CD4-positive, CD25-positive, alpha-beta regulatory T cell (primary cell): ENCODE measurements around the gene DRG2. TPM values are rescaled to one million over a fixed set of nuclear protein-coding genes. Genes with fewer than 3 reads are reported as not detected.

ENCODE experiments used
- ATAC-seq, 2 donors: fragments of 150-1000 bp; cut with Tn5 transposase; one replicate each; pipeline ENCODE4 v1.10.0; 2021; ENCODE audit warnings: low read depth in 2 of 2, moderate number of reproducible peaks in 2 of 2, moderate library complexity in 1 of 2
- DNase-seq, 3 donors: peaks; one replicate each; pipeline versions ENCODE4 v3.0.0 to v3.0.0-alpha.2; 2012 to 2022; ENCODE audit warnings: mixed read lengths in 1 of 3
- H3K27ac ChIP-seq: one replicate; pipeline ENCODE4 v1.7.0; 2013; ENCODE audit warnings: mild to moderate bottlenecking, low read length; ENCODE audit not compliant: insufficient read depth, poor library complexity, severe bottlenecking
- H3K27me3 ChIP-seq: one replicate; pipeline ENCODE4 v1.7.0; 2013; ENCODE audit warnings: low read length; ENCODE audit not compliant: control insufficient read depth, insufficient read depth
- H3K36me3 ChIP-seq: one replicate; pipeline ENCODE4 v1.7.0; 2013; ENCODE audit warnings: mild to moderate bottlenecking, low read length, moderate library complexity; ENCODE audit not compliant: control insufficient read depth, insufficient read depth
- H3K4me1 ChIP-seq: 2 replicates; pipeline ENCODE4 v1.7.0; 2013; ENCODE audit warnings: mild to moderate bottlenecking, low read length; ENCODE audit not compliant: insufficient read depth, control insufficient read depth, poor library complexity, severe bottlenecking
- H3K4me3 ChIP-seq: one replicate; pipeline ENCODE4 v1.7.0; 2013; ENCODE audit warnings: low read depth, mild to moderate bottlenecking, low read length, moderate library complexity
- H3K9me3 ChIP-seq, 2 experiments: 1 replicate in 1 of 2; 2 replicates in 1 of 2; pipeline ENCODE4 v1.7.0; 2013; ENCODE audit warnings: low read length in 2 of 2, mild to moderate bottlenecking in 1 of 2, moderate library complexity in 1 of 2; ENCODE audit not compliant: control insufficient read depth in 2 of 2
- H3K27ac Mint-ChIP-seq, 3 donors: one replicate each; pipeline ENCODE4 v1.8.0; 2020 to 2022; ENCODE audit warnings: mild to moderate bottlenecking in 3 of 3, mixed read lengths in 3 of 3, moderate library complexity in 2 of 3
- H3K27me3 Mint-ChIP-seq: one replicate; pipeline ENCODE4 v1.8.0; 2022; ENCODE audit warnings: mild to moderate bottlenecking, mixed read lengths
- H3K36me3 Mint-ChIP-seq: one replicate; pipeline ENCODE4 v1.8.0; 2020; ENCODE audit warnings: mixed read lengths
- H3K4me1 Mint-ChIP-seq, 4 donors: one replicate each; pipeline ENCODE4 v1.8.0; 2020 to 2022; ENCODE audit warnings: mixed read lengths in 4 of 4, mild to moderate bottlenecking in 1 of 4
- H3K4me3 Mint-ChIP-seq, 4 donors: one replicate each; pipeline ENCODE4 v1.8.0; 2020 to 2022; ENCODE audit warnings: mild to moderate bottlenecking in 4 of 4, mixed read lengths in 4 of 4, moderate library complexity in 3 of 4
- H3K9me3 Mint-ChIP-seq, 7 donors: one replicate each; pipeline ENCODE4 v1.8.0; 2020 to 2022; ENCODE audit warnings: mixed read lengths in 7 of 7, mild to moderate bottlenecking in 3 of 7, moderate library complexity in 2 of 7
- polyA plus RNA-seq, 4 donors: library from polyadenylated mRNA; unstranded; fragments of 300-500 nt; fragmentation: Illumina TruSeq; gene quantifications; one replicate each; pipeline ENCODE4 v1.2.3, GENCODE V29; 2021
- total RNA-seq: library from RNA; stranded (reverse); gene quantifications from one replicate; pipeline ENCODE4 v1.2.3, GENCODE V29; 2022

DRG2 gene
- total and polyA plus RNA-seq, 5 donors from 2014 or later, result 36.4 to 54.5 (median 43.7) TPM

GRCh38 chr17:18143044-18143936 lies 55.5 kb downstream of the DRG2 start:
- Mint-ChIP-seq H3K27me3 (no peaks in the 10 kb centered on the region), H3K27ac (peak overlapping the region in 1 of 3 donors; percentile 9)
- DNase-seq, result no peak

DNA sequence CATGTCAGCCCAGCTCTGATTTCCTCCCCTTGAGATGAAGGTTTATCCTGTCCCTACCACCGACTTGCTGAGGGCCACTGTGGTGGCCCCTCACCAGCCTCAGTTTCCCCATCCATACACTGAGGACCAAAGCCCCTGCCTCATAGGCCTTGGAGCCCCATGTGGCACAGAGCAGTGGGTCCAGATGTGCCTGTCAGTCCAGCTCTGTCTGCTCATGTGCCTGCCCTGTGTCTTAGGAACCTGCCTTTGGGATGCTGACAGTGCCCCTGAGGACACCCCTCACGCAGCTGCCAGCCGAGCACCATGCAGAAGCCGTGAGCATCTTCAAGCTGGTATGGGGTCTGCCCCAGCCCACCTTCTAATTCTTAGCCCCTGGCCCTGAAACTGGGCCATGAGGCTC lies 56.5 kb downstream of the DRG2 start:
- Histone ChIP-seq H3K4me3 (no peak overlapping the region), H3K27me3 (no peaks in the 10 kb centered on the region), H3K36me3 (no peaks in the 10 kb centered on the region), H3K27ac (no peak overlapping the region), H3K4me1 (no peaks in the 10 kb centered on the region), H3K9me3 (no peaks in the 10 kb centered on the region)
- ATAC-seq, result no peak
- H3K4me1 Mint-ChIP-seq, result peaks cover 4 to 6% (median 5%) of the 10 kb centered on the region in 4 donors
- H3K27me3 Mint-ChIP-seq, result no peaks in the 10 kb centered on the region
- no peaks in the 10 kb centered on the region for H3K9me3 Mint-ChIP-seq
- no peak overlapping the region for H3K4me3 Mint-ChIP-seq
- no peak overlapping the region for H3K27ac Mint-ChIP-seq
- no peak for DNase-seq
- H3K36me3 Mint-ChIP-seq, result no peaks in the 10 kb centered on the region

More at GRCh38 chr17:18143044-18143936, 55.5 kb downstream of the DRG2 start:
- Histone ChIP-seq H3K4me3 (no peak overlapping the region), H3K27me3 (no peaks in the 10 kb centered on the region), H3K36me3 (no peaks in the 10 kb centered on the region), H3K4me1 (no peaks in the 10 kb centered on the region), H3K9me3 (no peaks in the 10 kb centered on the region), H3K27ac (no peak overlapping the region)
- Mint-ChIP-seq H3K4me1 (peaks cover 4 to 6% (median 5%) of the 10 kb centered on the region in 4 donors), H3K9me3 (no peaks in the 10 kb centered on the region), H3K4me3 (no peak overlapping the region), H3K36me3 (no peaks in the 10 kb centered on the region)
- no peak for ATAC-seq

DNA sequence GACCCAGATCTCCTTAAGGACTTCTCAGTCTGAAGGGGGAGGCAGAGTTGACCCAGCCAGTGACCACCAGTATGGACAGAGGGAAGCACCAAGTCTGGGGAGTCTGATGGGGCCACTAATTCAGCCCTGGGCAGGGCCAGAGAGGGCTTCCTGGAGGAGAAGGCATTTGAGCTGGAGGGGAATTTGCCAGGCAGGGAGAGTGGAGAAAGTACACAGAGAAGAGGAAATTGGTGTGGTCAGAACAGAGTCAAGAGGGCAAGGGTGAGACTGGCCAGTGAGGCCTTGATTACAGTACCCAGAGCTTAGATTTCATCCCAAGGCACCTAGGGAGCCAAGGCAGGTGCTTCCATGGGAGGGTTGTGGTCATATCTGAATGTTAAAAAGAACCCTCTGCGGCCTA lies 57.1 kb downstream of the DRG2 start:
- Mint-ChIP-seq H3K27ac (peak overlapping the region in 1 of 3 donors; percentile 42), H3K36me3 (no peaks in the 10 kb centered on the region), H3K4me1 (peaks cover 4 to 6% (median 5%) of the 10 kb centered on the region in 4 donors), H3K27me3 (no peaks in the 10 kb centered on the region), H3K4me3 (no peak overlapping the region), H3K9me3 (no peaks in the 10 kb centered on the region)
- no peak overlapping the region for H3K4me3 ChIP-seq
- no peaks in the 10 kb centered on the region for H3K4me1 ChIP-seq
- no peaks in the 10 kb centered on the region for H3K9me3 ChIP-seq
- ATAC-seq (no peak), DNase-seq (no peak)
- H3K27ac ChIP-seq, result no peak overlapping the region
- H3K36me3 ChIP-seq, result no peaks in the 10 kb centered on the region
- H3K27me3 ChIP-seq, result no peaks in the 10 kb centered on the region

GRCh38 chr17:18145811-18146210 lies 58.1 kb downstream of the DRG2 start:
- Histone ChIP-seq H3K4me3 (no peak overlapping the region), H3K4me1 (no peaks in the 10 kb centered on the region), H3K36me3 (no peaks in the 10 kb centered on the region), H3K27ac (no peak overlapping the region), H3K9me3 (no peaks in the 10 kb centered on the region), H3K27me3 (no peaks in the 10 kb centered on the region)
- Mint-ChIP-seq H3K27me3 (no peaks in the 10 kb centered on the region), H3K27ac (no peak overlapping the region), H3K9me3 (no peaks in the 10 kb centered on the region), H3K36me3 (no peaks in the 10 kb centered on the region), H3K4me3 (no peak overlapping the region), H3K4me1 (peaks cover 4 to 6% (median 5%) of the 10 kb centered on the region in 4 donors)
- no peak for DNase-seq
- ATAC-seq, result no peak

DNA sequence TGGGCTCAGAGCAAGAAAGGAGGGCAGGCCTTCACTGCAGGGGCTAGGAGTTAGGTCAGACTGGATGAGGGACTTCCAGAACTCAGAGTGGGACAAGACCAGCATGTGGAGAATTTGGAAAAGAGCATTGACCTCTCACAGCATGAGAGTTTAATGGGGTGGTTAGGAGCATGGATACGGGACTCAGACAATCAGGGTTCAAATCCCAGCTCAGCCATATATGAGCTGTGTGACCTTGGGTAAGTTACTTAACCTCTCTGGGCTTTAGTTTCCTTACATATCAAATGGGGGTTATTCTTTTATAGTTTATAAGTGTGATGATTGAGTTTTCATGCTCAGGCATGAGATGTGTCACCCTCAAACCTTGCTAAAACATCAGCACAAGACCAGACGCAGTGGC lies 58.5 kb downstream of the DRG2 start:
- ATAC-seq (no peak), DNase-seq (no peak)
- no peaks in the 10 kb centered on the region for H3K9me3 Mint-ChIP-seq
- H3K4me1 Mint-ChIP-seq, result peaks cover under 1 to 2% (median 2%) of the 10 kb centered on the region in 4 donors
- no peak overlapping the region for H3K27ac ChIP-seq
- no peak overlapping the region for H3K4me3 Mint-ChIP-seq
- H3K36me3 Mint-ChIP-seq, result no peaks in the 10 kb centered on the region
- no peak overlapping the region for H3K4me3 ChIP-seq
- H3K27ac Mint-ChIP-seq, result no peak overlapping the region
- H3K4me1 ChIP-seq, result no peaks in the 10 kb centered on the region
- no peaks in the 10 kb centered on the region for H3K36me3 ChIP-seq
- no peaks in the 10 kb centered on the region for H3K27me3 ChIP-seq
- no peaks in the 10 kb centered on the region for H3K9me3 ChIP-seq
- no peaks in the 10 kb centered on the region for H3K27me3 Mint-ChIP-seq

- no peak overlapping the region for H3K27ac ChIP-seq
- H3K27me3 ChIP-seq, result no peaks in the 10 kb centered on the region
- Mint-ChIP-seq H3K4me3 (no peak overlapping the region), H3K9me3 (no peaks in the 10 kb centered on the region), H3K27ac (no peak overlapping the region), H3K36me3 (no peaks in the 10 kb centered on the region), H3K4me1 (no peaks in the 10 kb centered on the region), H3K27me3 (no peaks in the 10 kb centered on the region)
- H3K9me3 ChIP-seq, result no peaks in the 10 kb centered on the region
- ATAC-seq, result no peak
- no peak overlapping the region for H3K4me3 ChIP-seq
- no peaks in the 10 kb centered on the region for H3K4me1 ChIP-seq
- H3K36me3 ChIP-seq, result no peaks in the 10 kb centered on the region
- no peak for DNase-seq
These were observed 59.2 kb downstream of the DRG2 start for GRCh38 chr17:18146980-18147379.

- Histone ChIP-seq H3K36me3 (no peaks in the 10 kb centered on the region), H3K27ac (no peak overlapping the region), H3K9me3 (no peaks in the 10 kb centered on the region), H3K27me3 (no peaks in the 10 kb centered on the region), H3K4me1 (no peaks in the 10 kb centered on the region), H3K4me3 (no peak overlapping the region)
- H3K27ac Mint-ChIP-seq, result no peak overlapping the region
- no peaks in the 10 kb centered on the region for H3K36me3 Mint-ChIP-seq
- H3K4me1 Mint-ChIP-seq, result peaks cover 0 to 11% (median 4%) of the 10 kb centered on the region in 4 donors
- H3K9me3 Mint-ChIP-seq, result no peaks in the 10 kb centered on the region
- DNase-seq, result no peak
- no peak overlapping the region for H3K4me3 Mint-ChIP-seq
- ATAC-seq, result no peak
- no peaks in the 10 kb centered on the region for H3K27me3 Mint-ChIP-seq
These were observed 60.8 kb downstream of the DRG2 start for GRCh38 chr17:18148586-18148985.

DNA sequence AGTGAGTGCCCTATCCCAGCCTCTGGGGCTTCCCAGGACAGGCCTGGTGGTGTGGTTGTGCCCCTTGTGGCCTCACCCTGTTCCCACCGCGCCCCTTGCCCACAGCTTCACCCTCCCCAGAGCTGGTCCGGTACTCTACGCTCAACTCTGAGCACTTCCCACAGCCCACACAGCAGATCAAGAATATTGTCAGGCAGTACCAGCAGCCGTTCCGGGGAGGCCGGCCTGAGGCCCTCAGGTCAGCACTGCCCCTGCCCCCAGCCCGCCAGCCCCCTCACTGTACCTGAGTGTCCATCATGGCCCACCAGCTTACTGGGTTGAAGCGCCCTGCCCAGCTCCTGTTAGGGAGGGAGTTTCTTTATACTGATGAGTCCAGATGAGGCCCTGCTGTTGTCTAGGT lies 63.5 kb downstream of the DRG2 start:
- Histone ChIP-seq H3K4me1 (peaks cover 5% of the 10 kb centered on the region), H3K27ac (no peak overlapping the region), H3K4me3 (no peak overlapping the region), H3K36me3 (no peaks in the 10 kb centered on the region), H3K9me3 (no peaks in the 10 kb centered on the region), H3K27me3 (no peaks in the 10 kb centered on the region)
- H3K27ac Mint-ChIP-seq, result peak overlapping the region in 1 of 3 donors; percentile 71
- H3K4me3 Mint-ChIP-seq, result no peak overlapping the region
- DNase-seq (no peak), ATAC-seq (no peak)
- no peaks in the 10 kb centered on the region for H3K9me3 Mint-ChIP-seq
- H3K27me3 Mint-ChIP-seq, result no peaks in the 10 kb centered on the region
- no peaks in the 10 kb centered on the region for H3K36me3 Mint-ChIP-seq
- peaks cover 0 to 23% (median 4%) of the 10 kb centered on the region in 4 donors for H3K4me1 Mint-ChIP-seq
